GM19043 (cell line): Measurements from ENCODE around the gene SENP6.
"Not testable (repeated sequence)": the region's sequence is repeated elsewhere in the genome, so short reads cannot be mapped to it uniquely, and the experiment has no call there.

Source experiments
- ATAC-seq: cut with Tn5 transposase; IDR thresholded peaks from one replicate; pipeline ENCODE4 v1.9.1; 2021; ENCODE audit warnings: low read depth; ENCODE audit not compliant: unreplicated experiment

The SENP6 gene

GRCh38 chr6:75601304-75602245 is at the start of gene SENP6:
SENP6 (plus strand) TSS chr6:75601880; CDS start chr6:75602525, 645 bp downstream.
- ATAC-seq: peak; percentile 62

- no peak for ATAC-seq
Measured at GRCh38 chr6:75556240-75556639, 45.4 kb upstream of the SENP6 start.

GRCh38 chr6:75557068-75557467 is 44.6 kb upstream of the SENP6 start:
- ATAC-seq: no peak

- peak; percentile 95 for ATAC-seq
Measured at GRCh38 chr6:75563032-75563431, 38.6 kb upstream of the SENP6 start.

- ATAC-seq: no peak
Measured at GRCh38 chr6:75566137-75566767, 35.4 kb upstream of the SENP6 start.

- ATAC-seq: no peak
Measured at GRCh38 chr6:75568100-75568499, 33.6 kb upstream of the SENP6 start.

- no peak for ATAC-seq
Measured at GRCh38 chr6:75568965-75569364, 32.7 kb upstream of the SENP6 start.

- not testable (repeated sequence) for ATAC-seq
Measured at GRCh38 chr6:75570671-75571070, 31.0 kb upstream of the SENP6 start.

GRCh38 chr6:75572072-75572471 is 29.6 kb upstream of the SENP6 start:
- ATAC-seq: no peak

- peak; percentile 83 for ATAC-seq
Measured at GRCh38 chr6:75579951-75580350, 21.7 kb upstream of the SENP6 start.

GRCh38 chr6:75581231-75581630 is 20.4 kb upstream of the SENP6 start:
- no peak for ATAC-seq

GRCh38 chr6:75584552-75584951 is 17.1 kb upstream of the SENP6 start:
- ATAC-seq: not testable (repeated sequence)

- ATAC-seq: no peak
Measured at GRCh38 chr6:75588948-75589347, 12.7 kb upstream of the SENP6 start.

GRCh38 chr6:75590370-75590769 is 11.3 kb upstream of the SENP6 start:
- ATAC-seq: no peak

- not testable (repeated sequence) for ATAC-seq
Measured at GRCh38 chr6:75596380-75596779, 5.3 kb upstream of the SENP6 start.

GRCh38 chr6:75600768-75601167 is 912 bp upstream of the SENP6 start:
- no peak for ATAC-seq

GRCh38 chr6:75602246-75603105 is 796 bp downstream of the SENP6 start:
- peak; percentile 32 for ATAC-seq

GRCh38 chr6:75603106-75603420 is 1.4 kb downstream of the SENP6 start:
- ATAC-seq: no peak

GRCh38 chr6:75604294-75604693 is 2.6 kb downstream of the SENP6 start:
- no peak for ATAC-seq

- no peak for ATAC-seq
Measured at GRCh38 chr6:75605635-75606034, 4.0 kb downstream of the SENP6 start.

- no peak for ATAC-seq
Measured at GRCh38 chr6:75608304-75608703, 6.6 kb downstream of the SENP6 start.
